Naive thymus-derived CD4-positive, alpha-beta T cell (primary cell): ENCODE measurements around the gene CPNE2. TPM values are rescaled to one million over a fixed set of nuclear protein-coding genes. Genes with fewer than 3 reads are reported as not detected.

Experiments used
- ATAC-seq: fragments of 150-1000 bp; cut with Tn5 transposase; 2 replicates; pipeline ENCODE4 v1.10.0; 2021; ENCODE audit warnings: mild to moderate bottlenecking, moderate library complexity
- CTCF ChIA-PET: fragments of 350-600 bp; sonication (Branson Sonifier 250); formaldehyde crosslinking; loops from one replicate; lab custom pipeline; 2021; ENCODE audit warnings: antibody characterized with exemption; lab: Charles Lee
- POLR2A ChIA-PET: fragments of 350-600 bp; sonication (Branson Sonifier 250); formaldehyde crosslinking; loops from one replicate; lab custom pipeline; 2021; ENCODE audit warnings: antibody characterized with exemption, inconsistent platforms; lab: Charles Lee
- DNase-seq, 9 donors: peaks; one replicate each; pipeline versions ENCODE4 v3.0.0 to v3.0.0-alpha.2; 2020 to 2022; ENCODE audit warnings: mixed read lengths in 1 of 9
- H3K27ac ChIP-seq: one replicate; pipeline ENCODE4 v1.7.0; 2013; ENCODE audit warnings: mild to moderate bottlenecking, low read depth, low read length, moderate library complexity
- H3K27me3 ChIP-seq, 2 donors: one replicate each; pipeline ENCODE4 v1.7.0; 2013; ENCODE audit warnings: low read length in 2 of 2, mild to moderate bottlenecking in 2 of 2, moderate library complexity in 2 of 2; ENCODE audit not compliant: control insufficient read depth in 2 of 2, insufficient read depth in 2 of 2
- H3K36me3 ChIP-seq, 3 experiments: 1 replicate in 2 of 3; 2 replicates in 1 of 3; pipeline ENCODE4 v1.7.0; 2013; ENCODE audit warnings: low read length in 3 of 3, mild to moderate bottlenecking in 3 of 3, moderate library complexity in 1 of 3; ENCODE audit not compliant: insufficient read depth in 3 of 3, control insufficient read depth in 2 of 3
- H3K4me1 ChIP-seq, 2 donors: one replicate each; pipeline ENCODE4 v1.7.0; 2013; ENCODE audit warnings: low read length in 2 of 2, mild to moderate bottlenecking in 2 of 2, moderate library complexity in 1 of 2; ENCODE audit not compliant: control insufficient read depth in 2 of 2, insufficient read depth in 2 of 2
- H3K4me3 ChIP-seq: 2 replicates; pipeline ENCODE4 v1.7.0; 2013; ENCODE audit warnings: mild to moderate bottlenecking, low read length
- H3K9me3 ChIP-seq, 3 experiments: 1 replicate in 2 of 3; 2 replicates in 1 of 3; pipeline ENCODE4 v1.7.0; 2013; ENCODE audit warnings: low read length in 3 of 3; ENCODE audit not compliant: control insufficient read depth in 2 of 3
- H3K27ac Mint-ChIP-seq, 9 donors: one replicate each; pipeline ENCODE4 v1.8.0; 2020 to 2022; ENCODE audit warnings: mixed read lengths in 9 of 9, mild to moderate bottlenecking in 8 of 9, moderate library complexity in 5 of 9, inconsistent platforms in 2 of 9
- H3K27me3 Mint-ChIP-seq, 5 donors: one replicate each; pipeline ENCODE4 v1.8.0; 2021 to 2022; ENCODE audit warnings: mixed read lengths in 5 of 5, mild to moderate bottlenecking in 1 of 5
- H3K36me3 Mint-ChIP-seq, 5 donors: one replicate each; pipeline ENCODE4 v1.8.0; 2020 to 2022; ENCODE audit warnings: mixed read lengths in 5 of 5, mild to moderate bottlenecking in 3 of 5, inconsistent platforms in 1 of 5
- H3K4me1 Mint-ChIP-seq, 7 donors: one replicate each; pipeline ENCODE4 v1.8.0; 2020 to 2022; ENCODE audit warnings: mixed read lengths in 7 of 7, mild to moderate bottlenecking in 3 of 7, inconsistent platforms in 1 of 7
- H3K4me3 Mint-ChIP-seq, 10 donors: one replicate each; pipeline ENCODE4 v1.8.0; 2020 to 2022; ENCODE audit warnings: mild to moderate bottlenecking in 10 of 10, mixed read lengths in 10 of 10, moderate library complexity in 6 of 10, inconsistent platforms in 2 of 10
- H3K9me3 Mint-ChIP-seq, 11 donors: one replicate each; pipeline ENCODE4 v1.8.0; 2020 to 2022; ENCODE audit warnings: mixed read lengths in 11 of 11, mild to moderate bottlenecking in 4 of 11, inconsistent platforms in 1 of 11, moderate library complexity in 1 of 11
- intact Hi-C, 2 donors: fragments of 100-400 bp; cut with micrococcal nuclease; formaldehyde crosslinking; loops; one replicate each; pipeline ENCODE4 v1.15.1; 2023
- polyA plus RNA-seq, 2 donors: library from polyadenylated mRNA; unstranded; fragments of 300-500 nt; fragmentation: Illumina TruSeq; gene quantifications; one replicate each; pipeline ENCODE4 v1.2.3, GENCODE V29; 2021
- total RNA-seq, 6 experiments: library from RNA in 5 of 6; stranded (reverse) in 5 of 6; gene quantifications; 1 replicate in 5 of 6; 2 replicates in 1 of 6; pipeline ENCODE4 v1.2.3 and lab custom pipeline; 2021 to 2026

Gene CPNE2
- total and polyA plus RNA-seq, 7 experiments from 2014 or later: 1.1 to 12.6 (median 5.5) TPM

DNA sequence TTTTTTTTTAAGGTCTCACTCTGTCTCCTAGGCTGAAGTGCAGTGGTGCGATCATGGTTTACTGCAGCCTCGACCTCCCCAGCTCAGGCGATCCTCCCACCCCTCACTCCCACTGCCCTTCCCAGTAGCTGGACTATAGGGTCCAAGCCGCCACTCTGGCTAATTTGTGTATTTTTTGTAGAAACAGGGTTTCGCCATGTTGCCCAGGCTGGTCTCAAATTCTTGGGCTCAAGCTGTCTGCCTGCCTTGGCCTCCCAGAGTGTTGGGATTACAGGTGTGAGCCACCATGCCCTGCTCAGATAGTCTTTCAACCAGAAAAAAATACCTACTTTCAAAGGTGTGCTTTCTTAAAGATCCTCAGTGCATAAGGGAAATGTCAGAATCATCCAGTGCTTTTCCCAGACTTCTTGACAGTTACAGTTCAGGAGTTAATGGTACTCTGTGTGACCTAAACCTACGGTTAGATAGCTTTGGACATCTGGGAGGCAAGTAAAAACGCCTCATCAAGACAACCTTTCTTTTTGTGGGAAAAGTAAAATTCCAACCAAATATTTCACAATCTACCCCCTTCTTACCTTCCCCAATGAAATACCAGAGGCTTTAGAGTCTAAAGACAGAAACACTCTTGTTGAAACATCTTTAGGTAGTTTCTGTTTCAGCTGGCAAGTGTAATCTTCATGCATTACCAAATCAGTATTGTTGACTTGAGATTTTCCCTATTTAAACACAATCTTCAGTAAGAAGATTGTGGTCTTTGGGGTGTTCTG, 100.5 kb downstream of the CPNE2 start:
- Histone ChIP-seq H3K4me1 (peaks cover 1 to 9% of the 10 kb centered on the region in 2 donors), H3K36me3 (no peaks in the 10 kb centered on the region), H3K27me3 (no peaks in the 10 kb centered on the region), H3K27ac (no peak overlapping the region), H3K4me3 (no peak overlapping the region), H3K9me3 (no peaks in the 10 kb centered on the region)
- Mint-ChIP-seq H3K27ac (no peak overlapping the region), H3K4me3 (no peak overlapping the region), H3K36me3 (peaks cover 0 to 13% (median 4%) of the 10 kb centered on the region in 5 donors), H3K9me3 (no peaks in the 10 kb centered on the region), H3K27me3 (no peaks in the 10 kb centered on the region), H3K4me1 (peaks cover 22 to 72% (median 60%) of the 10 kb centered on the region in 7 donors)
- ATAC-seq: no peak
- CTCF ChIA-PET: no interaction called here
- DNase-seq: no peak
- intact Hi-C loops: no loop called here
- POLR2A ChIA-PET: no interaction called here

GRCh38 chr16:57194512-57194911, 102.1 kb downstream of the CPNE2 start:
- H3K27ac Mint-ChIP-seq: peak overlapping the region in 1 of 9 donors; percentile 6
- no peak overlapping the region for H3K4me3 ChIP-seq
- peaks cover 16 to 62% (median 56%) of the 10 kb centered on the region in 7 donors for H3K4me1 Mint-ChIP-seq
- no peaks in the 10 kb centered on the region for H3K27me3 Mint-ChIP-seq
- H3K9me3 Mint-ChIP-seq: no peaks in the 10 kb centered on the region
- H3K36me3 ChIP-seq: no peaks in the 10 kb centered on the region
- POLR2A ChIA-PET: no interaction called here
- H3K4me3 Mint-ChIP-seq: no peak overlapping the region
- ATAC-seq (no peak), DNase-seq (no peak)
- CTCF ChIA-PET: interaction anchor here (0.6 kb wide), 1 partner anchor 223 kb away, joined by 3 read pairs; no protein-coding TSS in a partner anchor
- no peaks in the 10 kb centered on the region for H3K9me3 ChIP-seq
- H3K27me3 ChIP-seq: no peaks in the 10 kb centered on the region
- H3K27ac ChIP-seq: no peak overlapping the region
- peaks cover 0 to 6% of the 10 kb centered on the region in 2 donors for H3K4me1 ChIP-seq
- intact Hi-C loops: no loop called here
- peaks cover 0 to 21% (median 6%) of the 10 kb centered on the region in 5 donors for H3K36me3 Mint-ChIP-seq

DNA sequence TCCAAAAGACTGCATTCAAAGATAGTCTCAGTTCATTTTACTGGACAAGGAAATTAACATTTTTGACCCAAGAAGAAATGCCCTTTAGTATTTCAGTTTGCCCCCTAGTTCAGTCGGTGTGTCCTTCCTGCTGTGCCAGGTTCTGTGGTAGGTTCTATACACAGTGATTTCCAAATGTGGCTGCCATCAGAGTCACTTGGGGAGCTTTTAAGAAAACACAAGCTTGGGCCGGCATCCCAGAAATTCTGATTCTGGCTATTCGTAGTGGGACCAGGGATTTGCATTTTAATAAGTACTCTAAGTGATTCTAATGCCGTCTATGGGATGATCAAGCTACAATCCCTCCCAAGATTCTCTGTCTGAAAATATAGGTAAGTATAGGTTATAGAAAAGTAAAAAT, 103.9 kb downstream of the CPNE2 start:
- DNase-seq (no peak), ATAC-seq (no peak)
- Mint-ChIP-seq H3K9me3 (no peaks in the 10 kb centered on the region), H3K36me3 (peaks cover 0 to 17% (median 6%) of the 10 kb centered on the region in 5 donors), H3K4me1 (peaks cover 10 to 49% (median 43%) of the 10 kb centered on the region in 7 donors), H3K4me3 (no peak overlapping the region), H3K27ac (peak overlapping the region in 1 of 9 donors; percentile 48), H3K27me3 (no peaks in the 10 kb centered on the region)
- no peaks in the 10 kb centered on the region for H3K27me3 ChIP-seq
- no peak overlapping the region for H3K27ac ChIP-seq
- intact Hi-C loops: no loop called here
- ChIA-PET POLR2A (no interaction called here), CTCF (no interaction called here)
- no peaks in the 10 kb centered on the region for H3K36me3 ChIP-seq
- no peaks in the 10 kb centered on the region for H3K9me3 ChIP-seq
- no peak overlapping the region for H3K4me3 ChIP-seq
- H3K4me1 ChIP-seq: peaks cover 0 to 1% of the 10 kb centered on the region in 2 donors

GRCh38 chr16:57196753-57197152, 104.4 kb downstream of the CPNE2 start:
- Mint-ChIP-seq H3K36me3 (peaks cover 0 to 17% (median 6%) of the 10 kb centered on the region in 5 donors), H3K27ac (no peak overlapping the region), H3K4me3 (no peak overlapping the region), H3K4me1 (peaks cover 10 to 46% (median 40%) of the 10 kb centered on the region in 7 donors), H3K9me3 (no peaks in the 10 kb centered on the region), H3K27me3 (no peaks in the 10 kb centered on the region)
- intact Hi-C loops: no loop called here
- Histone ChIP-seq H3K9me3 (no peaks in the 10 kb centered on the region), H3K27me3 (no peaks in the 10 kb centered on the region), H3K36me3 (no peaks in the 10 kb centered on the region), H3K27ac (no peak overlapping the region), H3K4me3 (no peak overlapping the region), H3K4me1 (no peaks in the 10 kb centered on the region)
- CTCF ChIA-PET: interaction anchor here (0.6 kb wide), 1 partner anchor 17 kb away, joined by 3 read pairs; no protein-coding TSS in a partner anchor
- ATAC-seq (no peak), DNase-seq (no peak)
- POLR2A ChIA-PET: no interaction called here

Other genes starting within 250 kb of the CPNE2 start
- gene SLC12A3, start 227.4 kb upstream of the CPNE2 start, total RNA-seq: under 1 TPM in 2 of 5 experiments, not detected in 3; 0.08 to 0.49 TPM
- gene SLC12A3, start 227.4 kb upstream of the CPNE2 start, polyA plus RNA-seq: not detected
- 100 to 1,000 TPM; 102 to 226 (median 131) TPM for gene HERPUD1, start 160.4 kb upstream of the CPNE2 start, total RNA-seq
- gene HERPUD1, start 160.4 kb upstream of the CPNE2 start, polyA plus RNA-seq: 10 to 100 TPM; 42.0 to 61.8 TPM
- not detected for gene CETP, start 130.6 kb upstream of the CPNE2 start, total RNA-seq
- under 1 TPM; 0.17 to 0.25 TPM for gene CETP, start 130.6 kb upstream of the CPNE2 start, polyA plus RNA-seq
- gene NLRC5, start 103.0 kb upstream of the CPNE2 start, total RNA-seq: 100 to 1,000 TPM; 380 to 615 (median 394) TPM
- gene NLRC5, start 103.0 kb upstream of the CPNE2 start, polyA plus RNA-seq: 100 to 1,000 TPM in 1 of 2 donors, 10 to 100 TPM in 1; 76.0 to 122 TPM
- 100 to 1,000 TPM; 109 to 159 (median 140) TPM for gene PSME3IP1, start 93.5 kb downstream of the CPNE2 start, total RNA-seq
- 10 to 100 TPM; 76.3 to 84.7 TPM for gene PSME3IP1, start 93.5 kb downstream of the CPNE2 start, polyA plus RNA-seq
- gene RSPRY1, start 93.7 kb downstream of the CPNE2 start, total RNA-seq: 10 to 100 TPM; 24.1 to 40.5 (median 33.6) TPM
- gene RSPRY1, start 93.7 kb downstream of the CPNE2 start, polyA plus RNA-seq: 10 to 100 TPM; 22.2 to 34.2 TPM
- gene ARL2BP, start 152.7 kb downstream of the CPNE2 start, total RNA-seq: 10 to 100 TPM; 32.6 to 57.7 (median 37.9) TPM
- gene ARL2BP, start 152.7 kb downstream of the CPNE2 start, polyA plus RNA-seq: 100 to 1,000 TPM; 146 to 166 TPM
- 1 to 10 TPM in 4 of 5 experiments, under 1 TPM in 1; 0.36 to 8.4 (median 3.3) TPM for gene PLLP, start 192.1 kb downstream of the CPNE2 start, total RNA-seq
- gene PLLP, start 192.1 kb downstream of the CPNE2 start, polyA plus RNA-seq: 10 to 100 TPM; 10.0 to 26.0 TPM